ENCODE measurements around the gene NXPE4. TPM values are rescaled to one million over a fixed set of nuclear protein-coding genes. Genes with fewer than 3 reads are reported as not detected.
"Not testable (repeated sequence)": the region's sequence is repeated elsewhere in the genome, so short reads cannot be mapped to it uniquely, and the experiment has no call there.

The NXPE4 gene
- total and polyA plus RNA-seq, 4 donors = not detected

DNA sequence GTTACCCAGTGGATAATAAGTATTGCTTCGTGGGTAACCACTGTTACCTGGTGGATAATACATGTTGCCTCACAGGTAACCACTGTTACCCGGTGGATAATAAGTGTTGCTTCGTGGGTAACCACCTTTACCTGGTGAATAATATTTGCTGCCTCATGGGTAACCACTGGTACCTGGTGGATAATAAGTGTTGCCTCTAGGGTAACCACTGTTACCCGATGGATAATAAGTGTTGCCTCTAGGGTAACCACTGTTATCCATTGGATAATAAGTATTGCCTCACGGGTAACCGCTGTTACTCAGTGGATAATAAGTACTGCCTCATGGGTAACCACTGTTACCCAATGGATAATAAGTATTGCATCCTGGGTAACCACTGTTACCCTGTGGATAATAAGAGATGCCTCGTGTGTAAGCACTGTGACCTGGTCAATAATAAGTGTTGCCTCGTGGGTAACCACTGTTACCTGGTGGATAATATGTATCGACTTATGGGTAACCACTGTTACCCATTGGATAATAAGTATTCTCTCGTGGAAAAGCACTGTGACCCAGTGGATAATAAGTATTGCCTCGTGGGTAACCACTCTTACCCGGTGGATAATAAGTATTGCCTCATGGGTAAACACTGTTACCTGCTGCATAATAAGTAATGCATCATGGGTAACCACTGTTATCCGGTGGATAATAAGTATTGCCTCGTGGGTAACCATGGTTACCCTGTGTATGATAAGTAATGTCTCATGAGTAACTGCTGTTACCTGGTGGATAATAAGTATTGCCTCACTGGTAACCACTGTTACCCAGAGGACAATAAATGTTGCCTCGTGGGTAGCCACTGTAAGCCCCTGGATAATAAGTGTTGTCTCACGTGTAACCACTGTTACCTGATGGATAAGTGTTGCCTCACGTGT, 20.1 kb upstream of the NXPE4 start:
- no peaks in the 10 kb centered on the region for H3K36me3 ChIP-seq (ENCODE audit: control insufficient read depth in 4 of 4, insufficient read depth in 4 of 4, low read length in 4 of 4)
- no peaks in the 10 kb centered on the region for H3K4me1 ChIP-seq (ENCODE audit: control insufficient read depth in 5 of 5, insufficient read depth in 5 of 5, low read length in 5 of 5)
- 90 to 94% methylated on average over 17 of the region's 17 CpGs for WGBS, 2 donors
- no peak for TF ChIP-seq CTCF (IDR thresholded peaks at IDR 0.05; ENCODE audit: control extremely low read depth, extremely low read depth)
- no peak overlapping the region for H3K27ac ChIP-seq (ENCODE audit: low read depth in 1 of 2, low read length in 1 of 2)
- ATAC-seq (ENCODE audit: insufficient read depth, low FRiP score) (no peak), DNase-seq (no peak)
- H3K27me3 ChIP-seq (ENCODE audit: control insufficient read depth in 3 of 3, insufficient read depth in 3 of 3, low read length in 2 of 3) = no peaks in the 10 kb centered on the region
- H3K4me3 ChIP-seq = no peak overlapping the region
- H3K9ac ChIP-seq (ENCODE audit: insufficient read depth in 1 of 2, low read length in 2 of 2) = no peak overlapping the region
- peaks cover 0 to 20% (median 2%) of the 10 kb centered on the region in 4 donors for H3K9me3 ChIP-seq (ENCODE audit: control insufficient read depth in 4 of 4, insufficient read depth in 3 of 4, low read length in 3 of 4)

DNA sequence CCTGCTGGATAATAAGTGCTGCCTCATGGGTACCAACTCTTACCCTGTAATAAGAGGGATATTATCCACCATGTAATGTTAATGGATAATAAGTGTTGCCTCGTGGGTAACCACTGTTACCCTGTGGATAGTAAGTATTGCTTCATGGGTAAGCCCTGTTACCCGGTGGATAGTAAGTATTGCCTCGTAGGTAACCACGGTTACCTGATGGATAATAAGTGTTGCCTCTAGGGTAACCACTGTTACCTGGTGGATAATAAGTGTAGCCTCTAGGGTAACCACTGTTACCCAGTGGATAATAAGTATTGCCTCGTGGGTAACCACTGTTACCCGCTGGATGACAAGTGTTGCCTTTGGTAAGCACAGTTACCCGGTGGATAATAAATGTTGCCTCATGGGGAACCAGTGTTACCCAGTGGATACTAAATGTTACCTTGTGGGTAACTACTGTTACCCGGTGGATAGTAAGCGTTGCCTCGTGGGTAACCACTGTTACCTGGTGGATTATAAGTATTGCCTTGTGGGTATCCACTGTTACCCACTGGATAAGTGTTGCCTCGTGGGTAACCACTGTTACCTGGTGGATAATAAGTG, 18.6 kb upstream of the NXPE4 start:
- Histone ChIP-seq H3K4me1 (ENCODE audit: control insufficient read depth in 5 of 5, insufficient read depth in 5 of 5, low read length in 5 of 5) (no peaks in the 10 kb centered on the region), H3K9ac (ENCODE audit: insufficient read depth in 1 of 2, low read length in 2 of 2) (no peak overlapping the region), H3K9me3 (ENCODE audit: control insufficient read depth in 4 of 4, insufficient read depth in 3 of 4, low read length in 3 of 4) (peaks cover 0 to 22% (median under 1%) of the 10 kb centered on the region in 4 donors), H3K4me3 (no peak overlapping the region), H3K36me3 (ENCODE audit: control insufficient read depth in 4 of 4, insufficient read depth in 4 of 4, low read length in 4 of 4) (no peaks in the 10 kb centered on the region), H3K27ac (ENCODE audit: low read depth in 1 of 2, low read length in 1 of 2) (no peak overlapping the region), H3K27me3 (ENCODE audit: control insufficient read depth in 3 of 3, insufficient read depth in 3 of 3, low read length in 2 of 3) (no peaks in the 10 kb centered on the region)
- WGBS, 2 donors = 87 to 94% methylated on average over 11 of the region's 11 CpGs
- DNase-seq (no peak), ATAC-seq (ENCODE audit: insufficient read depth, low FRiP score) (no peak)
- TF ChIP-seq CTCF (IDR thresholded peaks at IDR 0.05; ENCODE audit: control extremely low read depth, extremely low read depth) = no peak

DNA sequence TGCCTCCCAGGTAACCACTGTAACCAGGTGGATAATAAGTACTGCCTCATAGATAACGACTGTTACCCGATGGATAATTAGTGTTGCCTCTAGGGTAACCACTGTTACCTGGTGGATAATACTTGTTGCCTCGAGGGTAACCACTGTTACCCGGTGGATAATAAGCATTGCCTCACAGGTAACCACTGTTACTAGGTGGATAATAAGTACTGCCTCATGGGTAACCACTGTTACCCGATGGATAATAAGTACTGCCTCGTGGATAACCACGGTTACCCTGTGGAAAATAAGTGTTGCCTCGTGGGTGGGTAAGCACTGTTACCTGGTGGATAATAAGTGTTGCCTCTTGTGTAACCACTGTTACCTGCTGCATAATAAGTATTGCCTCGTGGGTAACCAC, 17.5 kb upstream of the NXPE4 start:
- not testable (repeated sequence) for H3K4me1 ChIP-seq (ENCODE audit: control insufficient read depth in 5 of 5, insufficient read depth in 5 of 5, low read length in 5 of 5); DNase-seq; H3K9ac ChIP-seq (ENCODE audit: insufficient read depth in 1 of 2, low read length in 2 of 2); H3K27me3 ChIP-seq (ENCODE audit: control insufficient read depth in 3 of 3, insufficient read depth in 3 of 3, low read length in 2 of 3); H3K4me3 ChIP-seq; ATAC-seq (ENCODE audit: insufficient read depth, low FRiP score); H3K27ac ChIP-seq (ENCODE audit: low read depth in 1 of 2, low read length in 1 of 2); H3K36me3 ChIP-seq (ENCODE audit: control insufficient read depth in 4 of 4, insufficient read depth in 4 of 4, low read length in 4 of 4)
- peaks cover 0 to 20% (median 0%) of the 10 kb centered on the region in 4 donors for H3K9me3 ChIP-seq (ENCODE audit: control insufficient read depth in 4 of 4, insufficient read depth in 3 of 4, low read length in 3 of 4)
- WGBS, 2 donors = 82 to 96% methylated on average over 9 of the region's 9 CpGs

- H3K27ac ChIP-seq (ENCODE audit: low read depth in 1 of 2, low read length in 1 of 2) = no peak overlapping the region
- WGBS, 2 donors = 91 to 96% methylated on average over 9 of the region's 9 CpGs
- no peaks in the 10 kb centered on the region for H3K36me3 ChIP-seq (ENCODE audit: control insufficient read depth in 4 of 4, insufficient read depth in 4 of 4, low read length in 4 of 4)
- H3K9ac ChIP-seq (ENCODE audit: insufficient read depth in 1 of 2, low read length in 2 of 2) = no peak overlapping the region
- no peak for TF ChIP-seq CTCF (IDR thresholded peaks at IDR 0.05; ENCODE audit: control extremely low read depth, extremely low read depth)
- peaks cover 0 to 18% (median 0%) of the 10 kb centered on the region in 4 donors for H3K9me3 ChIP-seq (ENCODE audit: control insufficient read depth in 4 of 4, insufficient read depth in 3 of 4, low read length in 3 of 4)
- no peak overlapping the region for H3K4me3 ChIP-seq
- no peaks in the 10 kb centered on the region for H3K27me3 ChIP-seq (ENCODE audit: control insufficient read depth in 3 of 3, insufficient read depth in 3 of 3, low read length in 2 of 3)
- DNase-seq = no peak
- H3K4me1 ChIP-seq (ENCODE audit: control insufficient read depth in 5 of 5, insufficient read depth in 5 of 5, low read length in 5 of 5) = no peaks in the 10 kb centered on the region
- no peak for ATAC-seq (ENCODE audit: insufficient read depth, low FRiP score)
Measured at GRCh38 chr11:114612686-114613085, 17.1 kb upstream of the NXPE4 start.

DNA sequence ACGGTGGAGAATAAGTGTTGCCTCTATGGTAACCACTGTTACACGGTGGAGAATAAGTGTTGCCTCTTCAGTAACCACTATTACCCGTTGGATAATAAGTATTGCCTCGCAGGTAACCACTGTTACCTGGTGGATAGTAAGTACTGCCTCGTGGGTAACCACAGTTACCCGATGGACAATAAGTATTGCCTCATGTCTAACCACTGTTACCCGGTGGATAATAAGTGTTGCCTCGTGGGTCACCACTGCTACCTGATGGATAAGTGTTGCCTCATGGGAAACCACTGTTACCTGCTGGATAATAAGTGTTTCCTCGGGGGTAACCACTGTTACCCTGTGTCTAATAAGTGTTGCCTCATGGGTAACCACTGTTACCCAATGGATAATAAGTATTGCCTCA, 16.6 kb upstream of the NXPE4 start:
- not testable (repeated sequence) for H3K4me1 ChIP-seq (ENCODE audit: control insufficient read depth in 5 of 5, insufficient read depth in 5 of 5, low read length in 5 of 5); DNase-seq; H3K9ac ChIP-seq (ENCODE audit: insufficient read depth in 1 of 2, low read length in 2 of 2); H3K27me3 ChIP-seq (ENCODE audit: control insufficient read depth in 3 of 3, insufficient read depth in 3 of 3, low read length in 2 of 3); H3K36me3 ChIP-seq (ENCODE audit: control insufficient read depth in 4 of 4, insufficient read depth in 4 of 4, low read length in 4 of 4); H3K4me3 ChIP-seq; H3K27ac ChIP-seq (ENCODE audit: low read depth in 1 of 2, low read length in 1 of 2); ATAC-seq (ENCODE audit: insufficient read depth, low FRiP score)
- peaks cover 0 to 15% (median 0%) of the 10 kb centered on the region in 4 donors for H3K9me3 ChIP-seq (ENCODE audit: control insufficient read depth in 4 of 4, insufficient read depth in 3 of 4, low read length in 3 of 4)
- 88 to 90% methylated on average over 9 of the region's 9 CpGs for WGBS, 2 donors
